NT2/D1 (cell line): Measurements from ENCODE around the gene ACOT9.

ENCODE experiments used
- DNase-seq: peaks from one replicate; pipeline ENCODE4 v3.0.0-alpha.2; 2011; ENCODE audit warnings: low read depth, low spot score
- H3K27me3 ChIP-seq: 2 replicates; pipeline ENCODE4 v1.6.0; 2011; ENCODE audit warnings: mild to moderate bottlenecking; ENCODE audit not compliant: insufficient read length, insufficient read depth
- H3K36me3 ChIP-seq: 2 replicates; pipeline ENCODE4 v1.6.1; 2011; ENCODE audit warnings: mild to moderate bottlenecking, low read length, mixed read lengths; ENCODE audit not compliant: insufficient read depth, insufficient read length
- H3K4me1 ChIP-seq: 2 replicates; pipeline ENCODE4 v1.5.1; 2011; ENCODE audit not compliant: insufficient read depth, insufficient read length
- H3K4me3 ChIP-seq: 2 replicates; pipeline ENCODE4 v1.5.1; 2011; ENCODE audit warnings: low read depth; ENCODE audit not compliant: insufficient read length
- H3K9ac ChIP-seq: 2 replicates; pipeline ENCODE4 v1.6.0; 2011; ENCODE audit warnings: low read depth; ENCODE audit not compliant: insufficient read length
- H3K9me3 ChIP-seq: 2 replicates; pipeline ENCODE4 v1.5.1; 2011; ENCODE audit warnings: mild to moderate bottlenecking, low read length; ENCODE audit not compliant: insufficient read depth
- YY1 ChIP-seq: IDR thresholded peaks from 2 replicates; pipeline ENCODE4 v1.6.1; 2011; ENCODE audit not compliant: insufficient read length, insufficient read depth
- ZNF274 ChIP-seq: IDR thresholded peaks from 2 replicates; pipeline ENCODE4 v1.6.1; 2011; ENCODE audit warnings: mild to moderate bottlenecking, low read depth, low read length

ACOT9 gene

DNA sequence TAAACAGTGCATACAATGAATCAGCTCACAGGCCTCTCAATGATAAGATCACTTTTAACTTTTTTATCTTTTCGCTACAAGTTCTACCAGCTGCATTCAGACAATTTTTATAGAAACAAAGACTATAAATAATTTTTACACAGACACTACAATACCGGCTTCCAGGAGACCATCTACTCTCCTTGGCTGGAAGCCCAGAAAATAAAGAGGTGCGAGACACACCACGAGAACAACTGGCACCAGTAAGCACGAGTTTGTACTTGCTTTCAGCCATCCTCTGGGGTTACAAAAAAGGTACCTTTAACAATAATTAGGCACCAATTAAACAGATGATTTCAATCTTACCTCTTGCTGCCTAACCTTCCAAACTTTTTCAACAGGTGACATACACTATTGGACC, 87.0 kb downstream of the ACOT9 start:
- H3K4me1 ChIP-seq: peaks cover 4% of the 10 kb centered on the region
- no peaks in the 10 kb centered on the region for H3K36me3 ChIP-seq
- no peaks in the 10 kb centered on the region for H3K27me3 ChIP-seq
- H3K4me3 ChIP-seq: no peak overlapping the region
- H3K9ac ChIP-seq: no peak overlapping the region
- TF ChIP-seq ZNF274 (no peak), YY1 (no peak)
- DNase-seq: no peak
- peaks cover 17% of the 10 kb centered on the region; the same call in 1 of the 2 replicates for H3K9me3 ChIP-seq
